Amniotic epithelial cell (primary cell): ENCODE data around the gene CCT6B.
"Not testable (repeated sequence)": the region's sequence is repeated elsewhere in the genome, so short reads cannot be mapped to it uniquely, and the experiment has no call there.

ENCODE experiments used
- DNase-seq: peaks from one replicate; pipeline ENCODE4 v3.0.0-alpha.2; 2010; ENCODE audit warnings: low read depth

CCT6B gene

GRCh38 chr17:34961093-34961911, at the start of gene CCT6B, which contains the start of gene ZNF830:
TSS of gene CCT6B (minus strand) at chr17:34961460. CDS start at chr17:34961393, 67 bp downstream.
TSS of gene ZNF830 (plus strand) at chr17:34961540. CDS start at chr17:34961567, 27 bp downstream.
- peak; percentile 94 for DNase-seq

- no peak for DNase-seq
Measured at GRCh38 chr17:35010093-35010492, 48.8 kb upstream of the CCT6B start.

GRCh38 chr17:35006961-35007360, 45.7 kb upstream of the CCT6B start:
- DNase-seq, result no peak

GRCh38 chr17:35006345-35006744, 45.1 kb upstream of the CCT6B start:
- DNase-seq, result no peak

- no peak for DNase-seq
Measured at GRCh38 chr17:35003778-35004177, 42.5 kb upstream of the CCT6B start.

- peak; percentile 60 for DNase-seq
Measured at GRCh38 chr17:35002876-35003551, 41.8 kb upstream of the CCT6B start.

GRCh38 chr17:35001549-35001948, 40.3 kb upstream of the CCT6B start:
- peak; percentile 27 for DNase-seq

- DNase-seq, result not testable (repeated sequence)
Measured at GRCh38 chr17:35000965-35001364, 39.7 kb upstream of the CCT6B start.

GRCh38 chr17:34999456-34999855, 38.2 kb upstream of the CCT6B start:
- no peak for DNase-seq

- peak; percentile 68 for DNase-seq
Measured at GRCh38 chr17:34998205-34998604, 36.9 kb upstream of the CCT6B start.

- peak; percentile 60 for DNase-seq
Measured at GRCh38 chr17:34997355-34997862, 36.1 kb upstream of the CCT6B start.

GRCh38 chr17:34996422-34997285, 35.4 kb upstream of the CCT6B start:
- no peak for DNase-seq

GRCh38 chr17:34993031-34993430, 31.8 kb upstream of the CCT6B start:
- DNase-seq, result no peak

- no peak for DNase-seq
Measured at GRCh38 chr17:34991606-34992005, 30.3 kb upstream of the CCT6B start.

- peak; percentile 63 for DNase-seq
Measured at GRCh38 chr17:34990921-34991365, 29.7 kb upstream of the CCT6B start.

GRCh38 chr17:34989473-34989872, 28.2 kb upstream of the CCT6B start:
- DNase-seq, result no peak

- DNase-seq, result no peak
Measured at GRCh38 chr17:34988644-34989043, 27.4 kb upstream of the CCT6B start.

GRCh38 chr17:34987232-34987631, 26.0 kb upstream of the CCT6B start:
- DNase-seq, result no peak

- DNase-seq, result peak; percentile 65
Measured at GRCh38 chr17:34981538-34982241, 20.4 kb upstream of the CCT6B start.

- DNase-seq, result peak; percentile 78
Measured at GRCh38 chr17:34980681-34981537, 19.6 kb upstream of the CCT6B start.

GRCh38 chr17:34980353-34980680, 19.1 kb upstream of the CCT6B start, which contains the start of gene LIG3:
TSS of gene LIG3 (plus strand) at chr17:34980512. CDS start at chr17:34983006, 2,494 bp downstream.
- DNase-seq, result peak; percentile 90
